Measurements from ENCODE around the gene VARS2.
A peak's percentile ranks its signal among the peaks of the same experiment; 100 is the strongest.
"Not testable (repeated sequence)": the region's sequence is repeated elsewhere in the genome, so short reads cannot be mapped to it uniquely, and the experiment has no call there.

VARS2 gene

DNA sequence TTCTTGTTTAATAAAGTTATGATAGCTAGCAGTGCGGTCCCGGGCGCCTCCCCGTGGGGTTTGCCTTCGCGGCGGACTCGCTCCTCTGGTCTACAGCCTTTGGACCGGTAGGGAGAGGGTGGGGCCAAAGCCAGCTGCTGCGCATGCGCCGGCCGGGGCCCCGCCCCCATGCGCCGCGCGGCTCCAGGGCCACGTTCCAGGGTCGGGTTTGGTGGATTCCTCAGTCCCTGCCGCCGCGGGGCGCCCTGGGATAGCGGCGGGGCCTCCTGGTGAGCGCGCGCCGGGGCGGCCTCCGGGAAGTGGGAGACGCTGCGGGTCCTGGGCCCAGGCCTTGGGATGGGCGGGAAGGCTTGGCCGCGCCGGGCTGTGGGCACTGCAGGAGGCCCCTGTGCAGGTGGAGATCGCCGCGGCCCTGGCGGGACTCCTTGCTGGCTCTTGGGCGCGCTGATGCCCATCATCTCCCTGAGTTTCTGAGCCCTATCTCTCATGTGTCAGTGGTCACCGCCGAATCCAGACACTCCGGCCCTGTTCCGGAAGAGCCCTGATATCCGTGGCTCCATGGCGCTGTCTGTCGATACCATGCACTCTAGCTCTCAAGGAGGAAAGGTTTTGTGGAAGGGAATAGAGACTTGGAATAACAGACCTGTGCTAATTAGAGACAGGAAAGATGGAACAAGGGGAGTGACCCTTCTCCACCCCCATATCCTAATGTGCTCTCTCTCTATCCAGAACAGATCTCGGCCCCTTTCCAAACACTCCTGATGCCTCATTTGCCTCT, at the start of gene VARS2:
Gene VARS2 (plus strand): TSS at position 163 of the 778 bp plus-strand sequence. CDS start 599 bp downstream, at position 762.
- DNase-seq, result peak; percentile 88

DNA sequence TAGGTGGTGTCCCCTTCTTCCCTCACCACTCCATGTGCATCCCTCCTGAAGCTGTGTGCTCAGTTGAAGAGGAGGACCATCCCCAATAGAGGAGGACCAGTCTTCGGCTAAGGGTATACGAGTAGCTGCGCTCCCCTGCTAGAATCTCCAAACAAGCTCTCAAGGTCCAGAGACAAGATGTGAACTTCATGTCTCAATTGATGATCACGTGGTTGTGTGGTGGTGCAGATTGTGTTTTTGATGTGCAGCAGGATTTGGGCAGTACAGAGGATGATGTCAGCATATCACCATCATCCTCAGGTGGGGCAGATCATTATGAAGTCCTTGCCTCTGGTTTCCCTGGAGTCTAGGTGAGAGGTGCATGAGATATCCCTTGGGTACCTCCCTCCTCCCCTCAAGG, 49.7 kb upstream of the VARS2 start:
- no peak for DNase-seq

DNA sequence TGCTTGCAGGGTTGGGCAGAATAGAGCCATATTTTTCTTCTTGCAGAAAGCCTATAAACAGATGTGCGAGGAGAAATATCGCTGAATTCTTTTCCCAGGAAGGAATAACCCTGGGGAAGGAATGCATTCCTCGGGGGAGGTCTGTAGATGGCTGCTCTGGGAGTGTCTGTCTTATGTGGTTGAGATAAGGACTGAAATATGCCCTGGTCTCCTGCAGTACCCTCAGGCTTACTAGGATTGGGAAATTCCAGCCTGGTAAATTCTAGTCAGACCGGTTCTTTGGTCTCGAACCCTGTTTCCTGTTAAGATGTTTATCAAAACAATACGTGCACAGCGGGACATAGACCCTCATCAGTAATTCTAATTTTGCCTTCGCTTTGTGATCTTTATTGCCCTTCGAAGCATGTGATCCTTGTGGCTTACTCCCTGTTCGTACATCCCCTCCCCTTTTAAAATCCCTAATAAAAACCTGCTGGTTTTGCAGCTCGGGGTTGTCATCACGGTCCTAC, 44.7 kb upstream of the VARS2 start:
- DNase-seq, result not testable (repeated sequence)

DNA sequence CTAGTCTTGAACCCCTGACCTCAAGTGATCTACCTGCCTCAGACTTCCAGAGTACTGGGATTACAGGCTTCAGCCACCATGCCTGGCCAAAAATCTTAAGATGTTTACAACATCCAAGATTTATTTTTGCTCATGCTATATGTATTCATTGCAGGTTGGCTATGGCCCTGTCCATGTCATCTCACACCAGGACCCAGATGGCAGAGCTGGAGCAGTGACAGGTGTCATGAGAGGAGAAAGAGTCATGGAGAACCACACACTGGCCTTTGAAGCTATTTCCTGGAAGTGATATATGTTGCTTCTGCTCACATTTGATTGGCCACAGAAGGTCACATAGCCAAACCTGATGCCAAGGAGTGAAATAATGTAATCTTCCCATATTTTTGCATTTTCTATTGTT, 43.5 kb upstream of the VARS2 start:
- no peak for DNase-seq

- no peak for DNase-seq
These were observed 42.4 kb upstream of the VARS2 start for GRCh38 chr6:30871592-30872183.

DNA sequence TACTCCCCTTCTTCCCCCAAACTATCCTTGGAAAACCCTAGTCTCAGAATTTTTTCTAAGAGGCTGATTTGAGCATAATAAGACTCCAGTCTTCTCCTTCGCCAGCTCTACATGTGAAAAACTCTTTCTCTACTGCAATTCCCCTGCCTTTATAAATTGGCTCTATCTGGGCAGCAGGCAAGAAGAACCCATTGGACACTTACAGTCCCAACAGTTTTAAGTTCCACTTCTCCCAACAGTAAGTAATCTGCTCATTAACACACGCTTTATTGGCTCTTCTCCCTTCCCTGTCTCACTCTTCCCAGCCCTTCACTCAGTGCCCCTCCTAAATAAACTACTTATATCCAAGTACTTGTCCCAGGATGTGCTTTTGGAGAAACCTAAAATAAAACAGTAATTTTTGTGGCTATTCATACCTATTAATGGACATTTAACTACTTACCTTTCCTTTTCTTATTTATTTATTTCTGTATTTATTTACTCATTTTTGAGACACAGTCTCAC, 40.8 kb upstream of the VARS2 start:
- no peak for DNase-seq

DNA sequence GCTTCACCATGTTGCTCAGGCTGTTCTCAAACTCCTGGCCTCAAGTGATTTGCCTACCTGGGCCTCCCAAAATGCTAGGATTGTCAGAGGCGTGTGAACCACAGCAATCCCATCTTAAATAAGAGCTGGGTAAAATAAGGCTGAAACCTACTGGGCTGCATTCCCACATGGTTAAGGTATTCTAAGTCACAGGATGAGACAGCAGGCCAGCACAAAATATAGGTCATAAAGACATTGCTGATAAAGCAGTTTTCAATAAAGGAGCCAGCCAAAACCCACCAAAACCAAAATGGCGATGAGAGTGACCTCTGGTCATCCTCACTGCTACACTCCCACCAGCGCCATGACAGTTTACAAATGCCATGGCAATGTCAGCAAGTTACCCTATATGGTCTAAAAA, 40.2 kb upstream of the VARS2 start:
- not testable (repeated sequence) for DNase-seq

DNA sequence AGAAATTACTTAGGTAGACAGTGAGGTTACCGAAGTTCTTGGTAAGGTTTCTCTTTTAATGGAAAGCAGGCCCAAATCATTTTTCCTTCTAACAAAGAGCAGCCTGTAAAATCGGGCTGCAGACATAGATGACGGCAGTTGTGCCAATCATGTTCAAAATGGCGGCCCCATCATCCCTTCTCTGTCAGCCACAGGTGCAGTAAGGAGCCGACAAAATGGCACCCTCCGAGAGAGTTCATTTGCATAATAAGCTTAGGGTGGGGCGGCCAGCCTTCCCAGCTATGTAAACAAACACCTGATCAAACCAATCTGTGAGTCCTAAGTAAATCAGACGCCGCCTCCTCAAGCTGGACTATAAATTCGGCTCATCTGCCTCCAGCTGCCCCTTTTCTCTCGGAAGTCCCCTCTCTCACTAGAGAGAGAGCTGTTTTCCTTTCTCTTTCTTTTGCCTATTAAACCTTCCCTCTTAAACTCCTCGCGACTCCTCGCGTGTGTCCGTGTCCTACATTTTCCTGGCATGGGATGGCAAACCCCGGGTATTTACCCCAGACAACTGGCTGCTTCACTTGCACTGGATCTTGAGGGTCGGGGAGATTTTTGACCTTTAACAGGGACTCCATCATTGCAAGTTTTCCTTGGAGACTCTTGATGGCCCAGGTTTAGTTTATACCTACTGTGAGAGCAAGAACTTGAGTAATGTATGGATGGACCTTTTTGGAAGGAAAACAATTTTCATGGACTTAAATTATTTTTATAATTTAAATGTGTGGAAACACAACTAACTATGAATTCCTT, 38.6 kb upstream of the VARS2 start:
- peak; percentile 7 for DNase-seq

DNA sequence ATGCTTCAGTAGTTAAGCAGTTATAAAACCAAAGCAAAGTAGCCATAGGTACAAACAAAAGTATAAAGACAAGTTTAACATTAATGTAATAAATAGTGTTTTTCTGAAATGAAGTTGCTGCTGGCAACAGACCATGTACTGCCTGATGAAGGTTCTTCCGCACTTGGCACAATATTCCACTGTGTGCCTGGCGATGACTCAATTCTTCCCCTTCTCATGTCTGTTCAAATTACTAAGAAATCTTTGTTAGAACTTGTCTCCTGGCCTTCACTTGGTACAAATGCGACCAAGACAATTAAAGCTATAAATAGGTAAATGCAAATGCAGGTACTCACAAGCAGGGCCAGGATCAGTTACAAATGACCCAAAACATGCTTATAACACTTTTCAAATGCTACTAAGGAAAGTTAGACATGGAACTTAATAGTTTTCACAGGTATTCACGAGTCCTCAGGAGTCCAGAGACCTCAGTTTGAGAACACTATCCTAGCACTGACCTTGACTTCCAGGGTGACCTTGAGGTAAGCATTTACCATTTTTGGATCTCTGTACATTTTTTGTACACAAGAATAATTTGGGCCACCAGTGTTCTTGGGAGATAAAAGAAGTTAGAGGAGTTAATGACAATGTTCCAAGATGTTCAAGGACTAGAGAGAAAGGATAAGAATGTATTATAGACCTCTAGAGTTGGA, 37.9 kb upstream of the VARS2 start:
- DNase-seq, result no peak

DNA sequence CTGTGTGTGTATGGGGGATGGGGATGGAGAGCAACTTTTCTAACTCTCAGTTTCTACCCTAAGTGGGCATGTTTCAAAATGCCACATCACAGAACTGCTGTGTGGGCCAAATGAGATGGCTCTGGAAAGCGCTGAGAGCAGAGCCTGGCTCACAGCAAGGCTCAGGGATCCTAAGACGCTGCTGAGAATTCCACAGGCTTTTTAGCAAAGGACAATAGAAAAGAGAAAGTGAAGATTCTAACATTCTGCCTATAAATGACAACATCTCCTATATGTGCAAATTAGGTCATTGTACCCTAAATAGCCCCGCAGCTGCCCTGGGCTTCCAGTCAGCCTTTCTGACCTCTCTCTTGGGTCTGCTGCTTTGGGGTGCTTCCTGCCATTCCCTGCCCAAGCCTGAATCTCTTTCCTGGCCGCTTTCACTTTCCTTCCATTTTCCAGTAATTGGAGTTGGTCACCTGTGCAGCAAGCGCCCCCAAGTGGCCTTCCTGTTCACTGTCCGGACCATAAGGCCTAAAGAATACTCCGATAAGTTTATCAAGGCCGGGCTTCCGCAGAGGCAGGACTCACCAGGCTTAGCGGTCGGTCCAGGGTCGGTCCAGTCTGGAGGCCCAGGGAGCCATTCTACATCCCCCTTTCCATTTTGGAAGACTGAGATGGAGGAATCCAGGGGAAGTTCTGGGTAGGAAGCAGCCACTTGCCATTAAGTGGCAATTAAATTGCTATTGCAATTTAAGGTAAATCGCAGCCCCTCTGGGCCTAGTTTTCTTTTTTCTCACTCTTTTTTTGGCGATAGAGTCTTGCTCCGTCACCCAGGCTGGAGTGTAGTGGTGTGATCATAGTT, 36.4 kb upstream of the VARS2 start:
- DNase-seq, result peak; percentile 86

DNA sequence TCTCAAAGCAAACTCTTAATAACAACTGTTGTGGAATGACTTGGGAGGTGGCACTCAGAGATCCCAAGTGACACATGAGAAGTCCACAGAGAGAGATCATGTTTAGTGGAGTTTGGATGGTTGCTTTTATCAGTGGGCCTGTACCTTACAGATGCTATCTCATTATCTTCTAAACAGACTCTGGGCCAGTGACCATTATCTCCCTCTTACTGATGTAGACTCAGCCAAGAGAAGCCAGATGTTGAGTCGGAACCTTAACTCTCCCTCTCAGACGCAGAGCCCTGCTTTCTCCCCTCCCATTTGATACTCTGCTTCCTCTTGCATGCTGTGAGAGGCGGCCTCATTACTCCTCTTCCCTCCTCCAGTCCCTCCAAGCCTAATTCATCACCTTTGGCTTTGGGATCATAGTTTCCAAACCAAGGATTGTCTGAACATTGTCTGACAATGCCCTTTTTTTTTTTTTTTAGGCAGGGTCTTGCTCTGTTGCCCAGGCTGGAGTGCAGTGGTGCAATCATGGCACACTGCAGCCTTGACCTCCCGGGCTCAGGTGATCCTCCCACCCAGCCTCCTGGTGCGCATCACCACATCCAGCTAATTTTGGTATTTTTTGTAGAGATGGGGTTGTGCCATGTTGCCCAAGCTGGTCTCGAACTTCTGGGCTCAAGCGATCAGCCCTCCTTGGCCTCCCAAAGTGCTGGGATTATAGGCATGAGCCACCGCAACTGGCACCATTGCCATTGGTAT, 34.2 kb upstream of the VARS2 start:
- DNase-seq, result no peak

GRCh38 chr6:30880698-30881252, 33.3 kb upstream of the VARS2 start:
- no peak for DNase-seq

GRCh38 chr6:30881392-30882203, 32.4 kb upstream of the VARS2 start:
- DNase-seq, result no peak

GRCh38 chr6:30882204-30882758, 31.8 kb upstream of the VARS2 start:
- DNase-seq, result no peak

DNA sequence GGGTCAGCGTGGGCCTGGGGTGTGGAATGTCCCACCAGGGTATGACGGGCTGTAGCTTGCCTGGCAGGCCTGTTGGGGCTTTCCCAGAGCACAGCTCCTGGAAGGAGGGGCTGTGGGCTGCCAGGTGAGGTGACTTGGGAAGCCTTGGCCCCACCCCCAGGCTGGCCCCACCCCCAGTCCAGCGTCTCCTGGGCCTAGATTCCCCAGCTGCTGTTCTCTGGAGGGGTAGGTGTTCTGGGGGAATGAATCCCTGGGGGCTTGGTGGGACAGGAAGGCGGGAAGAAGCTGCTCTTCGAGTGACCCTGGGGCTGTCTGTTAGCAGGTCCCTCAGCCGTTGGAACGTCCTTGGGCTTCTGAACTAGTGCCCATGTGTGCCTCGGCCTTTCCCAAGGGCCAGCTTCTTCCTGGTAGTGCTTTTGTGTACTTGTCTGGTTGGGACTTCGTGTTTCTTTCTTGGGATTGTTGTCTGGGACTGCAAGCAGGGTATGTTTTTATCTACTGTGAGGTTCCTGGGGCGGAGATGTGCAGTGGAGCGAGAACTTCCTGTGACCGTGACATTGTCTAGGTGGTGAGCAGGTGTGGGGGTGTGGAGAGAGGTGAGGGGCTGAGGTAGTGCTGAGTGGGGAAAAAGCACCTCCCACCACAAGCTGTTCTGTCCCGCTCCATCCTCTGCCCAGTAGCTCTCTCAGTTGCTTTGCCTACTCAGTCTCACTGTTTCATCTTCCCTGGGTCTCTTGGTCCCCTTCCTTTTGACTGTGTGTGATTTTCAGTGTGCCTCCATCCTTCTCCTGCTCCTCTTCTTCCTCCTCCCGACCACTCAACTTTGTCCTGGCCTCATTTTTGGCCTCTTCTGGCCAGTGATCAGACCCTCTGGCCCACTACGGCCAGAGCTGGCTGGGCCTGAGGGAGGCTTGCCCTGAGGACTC, 31.0 kb upstream of the VARS2 start:
- peak; percentile 12 for DNase-seq

DNA sequence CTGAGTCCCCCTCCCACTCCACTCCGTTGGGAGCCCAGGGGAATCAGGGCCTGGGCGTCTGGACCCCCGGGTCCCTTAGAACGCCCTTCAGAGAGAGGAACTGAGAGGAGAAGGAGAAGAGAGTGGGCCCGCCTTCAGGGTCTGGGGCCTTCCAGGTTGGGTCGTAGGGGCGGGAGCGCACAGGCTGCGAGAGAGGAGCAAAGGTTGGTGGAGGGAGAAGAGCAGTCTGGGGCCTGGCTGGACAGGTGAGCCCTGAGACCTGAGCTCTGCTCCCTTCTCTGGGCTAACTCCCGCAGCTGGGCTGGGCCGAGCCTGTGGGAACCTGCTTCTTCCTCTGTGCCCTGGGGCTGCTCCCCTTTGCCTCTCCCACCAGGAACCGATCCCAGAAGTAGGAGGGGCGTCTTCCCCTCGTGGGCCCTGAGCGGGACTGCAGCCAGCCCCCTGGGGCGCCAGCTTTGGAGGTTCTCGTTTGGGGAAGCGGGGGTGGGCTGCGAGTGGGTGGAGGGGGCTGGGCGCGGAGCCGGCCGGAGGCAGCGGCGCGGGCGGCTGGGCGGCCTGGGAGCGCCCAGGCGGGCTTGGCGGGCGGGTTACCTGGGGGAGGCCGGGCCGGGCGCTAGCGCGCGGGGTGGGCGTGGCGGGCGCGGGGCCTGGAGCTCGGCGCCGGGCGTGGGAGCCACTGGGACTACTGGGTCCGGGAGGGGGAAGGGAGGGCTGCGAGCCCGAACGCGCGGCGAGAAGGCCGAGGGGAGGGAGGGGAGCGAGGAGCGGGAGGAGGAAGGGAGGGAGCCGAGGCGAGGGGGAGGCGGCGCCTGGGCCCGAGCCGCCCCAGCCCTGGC, 30.1 kb upstream of the VARS2 start, which contains the start of gene DDR1:
Gene DDR1 (plus strand): TSS at position 835 of the 836 bp plus-strand sequence. CDS start 4,211 bp downstream, outside the sequence.
- DNase-seq, result peak; percentile 65
